Measurements from ENCODE around the gene FGF12. TPM values are rescaled to one million over a fixed set of nuclear protein-coding genes. Genes with fewer than 3 reads are reported as not detected.

Gene FGF12
- total RNA-seq, 1 donor from 2014 or later, result 3.2 TPM

GRCh38 chr3:192170659-192171058, 556.7 kb downstream of the FGF12 start:
- no peaks in the 10 kb centered on the region for H3K9me3 ChIP-seq
- intact Hi-C loops (cut with DNase I), result no loop called here
- H3K4me3 ChIP-seq, result no peak overlapping the region

GRCh38 chr3:192170031-192170430, 557.3 kb downstream of the FGF12 start:
- H3K36me3 ChIP-seq, result no peaks in the 10 kb centered on the region
- ATAC-seq (no peak), DNase-seq (no peak)
- no peaks in the 10 kb centered on the region for H3K4me1 ChIP-seq
- TF ChIP-seq CTCF (IDR thresholded peaks at IDR 0.05), result no peak
- no peaks in the 10 kb centered on the region for H3K9me3 ChIP-seq
- intact Hi-C loops (cut with DNase I), result no loop called here
- H3K27ac ChIP-seq, result no peak overlapping the region
- H3K4me3 ChIP-seq, result no peak overlapping the region
- no peaks in the 10 kb centered on the region for H3K27me3 ChIP-seq

More at GRCh38 chr3:192170659-192171058, 556.7 kb downstream of the FGF12 start:
- H3K36me3 ChIP-seq, result no peaks in the 10 kb centered on the region
- no peak for TF ChIP-seq CTCF (IDR thresholded peaks at IDR 0.05)
- H3K27ac ChIP-seq, result no peak overlapping the region
- DNase-seq (no peak), ATAC-seq (no peak)
- no peaks in the 10 kb centered on the region for H3K4me1 ChIP-seq
- no peaks in the 10 kb centered on the region for H3K27me3 ChIP-seq

- TF ChIP-seq CTCF (IDR thresholded peaks at IDR 0.05), result no peak
These were observed 557.9 kb downstream of the FGF12 start for GRCh38 chr3:192169332-192169915.

GRCh38 chr3:192168202-192168601, 559.1 kb downstream of the FGF12 start:
- intact Hi-C loops (cut with DNase I), result no loop called here
- no peak for TF ChIP-seq CTCF (IDR thresholded peaks at IDR 0.05)
- no peaks in the 10 kb centered on the region for H3K9me3 ChIP-seq
- ATAC-seq, result no peak
- H3K4me1 ChIP-seq, result no peaks in the 10 kb centered on the region
- H3K36me3 ChIP-seq, result no peaks in the 10 kb centered on the region
- H3K27ac ChIP-seq, result no peak overlapping the region
- H3K27me3 ChIP-seq, result no peaks in the 10 kb centered on the region
- DNase-seq, result no peak
- H3K4me3 ChIP-seq, result no peak overlapping the region

More at GRCh38 chr3:192169332-192169915, 557.9 kb downstream of the FGF12 start:
- Histone ChIP-seq H3K4me3 (no peak overlapping the region), H3K36me3 (no peaks in the 10 kb centered on the region), H3K4me1 (no peaks in the 10 kb centered on the region), H3K27me3 (no peaks in the 10 kb centered on the region), H3K27ac (no peak overlapping the region), H3K9me3 (no peaks in the 10 kb centered on the region)
- intact Hi-C loops (cut with DNase I), result no loop called here
- DNase-seq (no peak), ATAC-seq (no peak)

- Histone ChIP-seq H3K4me1 (no peaks in the 10 kb centered on the region), H3K4me3 (no peak overlapping the region), H3K9me3 (no peaks in the 10 kb centered on the region), H3K27me3 (no peaks in the 10 kb centered on the region), H3K27ac (no peak overlapping the region), H3K36me3 (no peaks in the 10 kb centered on the region)
- DNase-seq, result no peak
- TF ChIP-seq CTCF (IDR thresholded peaks at IDR 0.05), result no peak
- ATAC-seq, result no peak
- intact Hi-C loops (cut with DNase I), result no loop called here
These were observed 561.8 kb downstream of the FGF12 start for GRCh38 chr3:192165552-192165951.

GRCh38 chr3:192161661-192162060, 565.7 kb downstream of the FGF12 start:
- no peaks in the 10 kb centered on the region for H3K36me3 ChIP-seq
- no peak overlapping the region for H3K4me3 ChIP-seq
- intact Hi-C loops (cut with DNase I), result no loop called here
- H3K27me3 ChIP-seq, result no peaks in the 10 kb centered on the region
- no peak for TF ChIP-seq CTCF (IDR thresholded peaks at IDR 0.05)
- no peaks in the 10 kb centered on the region for H3K9me3 ChIP-seq
- H3K4me1 ChIP-seq, result no peaks in the 10 kb centered on the region
- ATAC-seq (no peak), DNase-seq (no peak)
- no peak overlapping the region for H3K27ac ChIP-seq
